A549 (cell line): Measurements from ENCODE around the gene KDM5B.

ENCODE experiments used
- CBX2 ChIP-seq: fragments of 200-600 bp; sonication (generic); IDR thresholded peaks from 2 replicates; pipeline ENCODE4 v1.6.1; 2016; ENCODE audit warnings: low read depth, mild to moderate bottlenecking, borderline replicate concordance
- CHD4 ChIP-seq: fragments of 200-600 bp; sonication (generic); IDR thresholded peaks from 2 replicates; pipeline ENCODE4 v1.6.1; 2016; ENCODE audit warnings: antibody characterized with exemption, mild to moderate bottlenecking, borderline replicate concordance
- ELK1 ChIP-seq: fragments of 150-350 bp; IDR thresholded peaks from 2 replicates; pipeline ENCODE4 v1.6.1; 2014; ENCODE audit warnings: low read depth, mild to moderate bottlenecking, low read length
- EP300 ChIP-seq, 2 experiments: fragments of >200 bp; sonication (Bioruptor Twin); formaldehyde crosslinking; IDR thresholded peaks; 2 replicates in 1 of 2; 3 replicates in 1 of 2; pipeline ENCODE4 v1.6.1; 2016 to 2017
- JUN ChIP-seq, 2 experiments: fragments of >200 bp; sonication (Bioruptor Twin); formaldehyde crosslinking; IDR thresholded peaks; 2 replicates in 1 of 2; 3 replicates in 1 of 2; pipeline ENCODE4 v1.6.1; 2016 to 2017
- MAX ChIP-seq: IDR thresholded peaks from 2 replicates; pipeline ENCODE4 v1.6.1; 2012
- MAZ ChIP-seq: fragments of 150-350 bp; IDR thresholded peaks from 2 replicates; pipeline ENCODE4 v1.6.1; 2014; ENCODE audit warnings: antibody characterized with exemption, low read depth, low read length, borderline replicate concordance
- TP53 ChIP-seq: fragments of 250-450 bp; sonication (Bioruptor Pico); IDR thresholded peaks from 2 replicates; pipeline ENCODE4 v1.5.0; 2021; ENCODE audit warnings: mild to moderate bottlenecking, moderate library complexity
- TF ChIP-seq, protein P1 (sequence below): fragments of >200 bp; sonication (Bioruptor Twin); formaldehyde crosslinking; IDR thresholded peaks from 3 replicates; pipeline ENCODE4 v1.5.1; 2016
- TF ChIP-seq, protein P2 (sequence below): IDR thresholded peaks from 2 replicates; pipeline ENCODE4 v1.6.1; 2012

- TF ChIP-seq TP53 (CRISPR knock-in tag) = no peak
- TF ChIP-seq, protein P1, sequence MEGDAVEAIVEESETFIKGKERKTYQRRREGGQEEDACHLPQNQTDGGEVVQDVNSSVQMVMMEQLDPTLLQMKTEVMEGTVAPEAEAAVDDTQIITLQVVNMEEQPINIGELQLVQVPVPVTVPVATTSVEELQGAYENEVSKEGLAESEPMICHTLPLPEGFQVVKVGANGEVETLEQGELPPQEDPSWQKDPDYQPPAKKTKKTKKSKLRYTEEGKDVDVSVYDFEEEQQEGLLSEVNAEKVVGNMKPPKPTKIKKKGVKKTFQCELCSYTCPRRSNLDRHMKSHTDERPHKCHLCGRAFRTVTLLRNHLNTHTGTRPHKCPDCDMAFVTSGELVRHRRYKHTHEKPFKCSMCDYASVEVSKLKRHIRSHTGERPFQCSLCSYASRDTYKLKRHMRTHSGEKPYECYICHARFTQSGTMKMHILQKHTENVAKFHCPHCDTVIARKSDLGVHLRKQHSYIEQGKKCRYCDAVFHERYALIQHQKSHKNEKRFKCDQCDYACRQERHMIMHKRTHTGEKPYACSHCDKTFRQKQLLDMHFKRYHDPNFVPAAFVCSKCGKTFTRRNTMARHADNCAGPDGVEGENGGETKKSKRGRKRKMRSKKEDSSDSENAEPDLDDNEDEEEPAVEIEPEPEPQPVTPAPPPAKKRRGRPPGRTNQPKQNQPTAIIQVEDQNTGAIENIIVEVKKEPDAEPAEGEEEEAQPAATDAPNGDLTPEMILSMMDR = no peak
- TF ChIP-seq CBX2 = no peak
- TF ChIP-seq CHD4 = no peak
- no peak for TF ChIP-seq JUN (IDR thresholded peaks at IDR 0.05)
- TF ChIP-seq, protein P2, sequence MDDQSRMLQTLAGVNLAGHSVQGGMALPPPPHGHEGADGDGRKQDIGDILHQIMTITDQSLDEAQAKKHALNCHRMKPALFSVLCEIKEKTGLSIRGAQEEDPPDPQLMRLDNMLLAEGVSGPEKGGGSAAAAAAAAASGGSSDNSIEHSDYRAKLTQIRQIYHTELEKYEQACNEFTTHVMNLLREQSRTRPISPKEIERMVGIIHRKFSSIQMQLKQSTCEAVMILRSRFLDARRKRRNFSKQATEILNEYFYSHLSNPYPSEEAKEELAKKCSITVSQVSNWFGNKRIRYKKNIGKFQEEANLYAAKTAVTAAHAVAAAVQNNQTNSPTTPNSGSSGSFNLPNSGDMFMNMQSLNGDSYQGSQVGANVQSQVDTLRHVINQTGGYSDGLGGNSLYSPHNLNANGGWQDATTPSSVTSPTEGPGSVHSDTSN = no peak
- no peak for TF ChIP-seq MAZ
- TF ChIP-seq EP300 (IDR thresholded peaks at IDR 0.05) = no peak
- TF ChIP-seq ELK1 = no peak
- TF ChIP-seq MAX = no peak
Observed at GRCh38 chr1:202691816-202692215, 116.4 kb downstream of the KDM5B start.
